Neural progenitor cell (in vitro differentiated cells): ENCODE data around the gene PTPN2.

Experiments
- CTCF ChIP-seq: fragments of 200-600 bp; sonication (generic); IDR thresholded peaks from 2 replicates; pipeline ENCODE4 v1.5.1; 2017; ENCODE audit warnings: antibody characterized with exemption, mild to moderate bottlenecking
- EZH2 ChIP-seq: fragments of 200-600 bp; sonication (generic); IDR thresholded peaks from 2 replicates; pipeline ENCODE4 v1.6.1; 2017; ENCODE audit warnings: antibody characterized with exemption, mild to moderate bottlenecking, moderate library complexity
- EZH2phosphoT487 ChIP-seq: fragments of 200-600 bp; sonication (generic); IDR thresholded peaks from 2 replicates; pipeline ENCODE4 v1.6.1; 2017; ENCODE audit warnings: antibody characterized with exemption

- TF ChIP-seq CTCF (no peak), EZH2 (no peak), EZH2phosphoT487 (no peak)
Observed at GRCh38 chr18:12747530-12748315, 136.3 kb downstream of the PTPN2 start.
